ENCODE results near the gene SUMO1. TPM values are rescaled to one million over a fixed set of nuclear protein-coding genes. Genes with fewer than 3 reads are reported as not detected.

The SUMO1 gene
- polyA plus RNA-seq, 3 donors: 30.4 to 159 (median 156) TPM

DNA sequence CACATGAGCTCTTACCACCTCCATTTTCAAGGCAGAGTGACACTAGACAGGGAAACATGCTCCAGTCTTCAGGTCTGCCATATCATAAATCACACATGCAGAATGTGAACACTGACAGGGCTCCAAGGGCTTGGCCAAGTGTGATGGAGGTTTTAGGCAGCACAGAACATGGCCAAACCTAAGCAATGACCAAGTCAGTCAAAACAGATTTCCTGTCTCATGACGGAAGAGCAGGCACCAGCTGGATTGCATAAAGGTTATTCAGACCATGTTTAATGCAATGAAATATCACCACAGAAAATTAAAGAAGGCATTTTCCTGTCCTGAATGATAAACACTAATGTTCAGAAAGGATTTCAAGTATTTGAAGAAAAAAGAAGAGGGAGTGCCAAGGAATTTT, 72.5 kb downstream of the SUMO1 start:
- H3K36me3 ChIP-seq (replicated peaks in 1 of 2; ENCODE audit: control insufficient read depth in 1 of 2, insufficient read depth in 2 of 2, low read length in 2 of 2): no peaks in the 10 kb centered on the region
- H3K27me3 ChIP-seq (ENCODE audit: control insufficient read depth in 2 of 2, insufficient read depth in 2 of 2, low read length in 2 of 2): peaks cover 0 to 8% of the 10 kb centered on the region in 2 donors
- Mint-ChIP-seq H3K27ac (no peak overlapping the region), H3K4me1 (peaks cover 2% of the 10 kb centered on the region), H3K9me3 (peaks cover 0 to 1% (median 0%) of the 10 kb centered on the region in 7 donors), H3K36me3 (no peaks in the 10 kb centered on the region), H3K4me3 (no peak overlapping the region), H3K27me3 (ENCODE audit: low read depth in 3 of 3) (peaks cover 4 to 12% (median 7%) of the 10 kb centered on the region in 3 donors)
- no peaks in the 10 kb centered on the region for H3K9me3 ChIP-seq (replicated peaks in 1 of 2; ENCODE audit: control insufficient read depth in 1 of 2, insufficient read depth in 1 of 2, low read length in 2 of 2)
- H3K4me2 ChIP-seq (replicated peaks; ENCODE audit: extremely low read depth, low read length, poor library complexity, severe bottlenecking): no peak overlapping the region
- DNase-seq: no peak
- intact Hi-C loops (cut with micrococcal nuclease): no loop called here
- no peaks in the 10 kb centered on the region for H3K79me2 ChIP-seq (ENCODE audit: insufficient read depth, low read length)
- no peak overlapping the region for H3K9ac ChIP-seq (ENCODE audit: insufficient read depth, low read length, poor library complexity, severe bottlenecking)
- no peak overlapping the region for H3K4me3 ChIP-seq (replicated peaks in 1 of 3; ENCODE audit: low read depth in 2 of 3, low read length in 3 of 3)
- no peaks in the 10 kb centered on the region for H3K4me1 ChIP-seq (ENCODE audit: control insufficient read depth in 1 of 2, insufficient read depth in 2 of 2, low read length in 2 of 2)
- H3K27ac ChIP-seq (ENCODE audit: low read depth in 1 of 2, low read length in 2 of 2): no peak overlapping the region
- no peak overlapping the region for H2AFZ ChIP-seq (ENCODE audit: insufficient read depth, low read depth, low read length, poor library complexity, severe bottlenecking)
- no peaks in the 10 kb centered on the region for H4K20me1 ChIP-seq (ENCODE audit: insufficient read depth, low read length)
- no CpG with 5 or more reads among the region's 1 CpG for WGBS (ENCODE audit: insufficient coverage)
- TF ChIP-seq CTCF (IDR thresholded peaks at IDR 0.05): no peak

DNA sequence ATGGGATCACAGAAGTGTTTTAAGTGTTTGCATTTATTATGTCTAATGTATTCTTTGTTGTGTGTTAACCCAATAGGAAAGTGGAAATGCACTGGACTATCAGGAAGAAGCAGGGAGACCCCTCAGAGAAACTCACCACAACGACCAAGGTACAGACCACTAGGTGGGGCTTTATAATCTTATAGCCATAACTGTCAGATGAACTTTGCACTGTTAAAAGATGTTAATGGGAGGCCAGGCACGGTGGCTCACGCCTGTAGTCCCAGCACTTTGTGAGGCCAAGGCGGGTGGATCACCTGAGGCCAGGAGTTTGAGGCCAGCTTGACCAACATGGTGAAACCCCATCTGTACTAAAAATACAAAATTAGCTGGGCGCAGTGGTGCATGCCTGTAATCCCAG, 73.2 kb downstream of the SUMO1 start:
- Histone ChIP-seq H3K27me3 (ENCODE audit: control insufficient read depth in 2 of 2, insufficient read depth in 2 of 2, low read length in 2 of 2) (peaks cover 0 to 2% of the 10 kb centered on the region in 2 donors), H2AFZ (ENCODE audit: insufficient read depth, low read depth, low read length, poor library complexity, severe bottlenecking) (no peak overlapping the region), H3K4me3 (replicated peaks in 1 of 3; ENCODE audit: low read depth in 2 of 3, low read length in 3 of 3) (no peak overlapping the region), H3K4me1 (ENCODE audit: control insufficient read depth in 1 of 2, insufficient read depth in 2 of 2, low read length in 2 of 2) (no peaks in the 10 kb centered on the region), H3K9me3 (replicated peaks in 1 of 2; ENCODE audit: control insufficient read depth in 1 of 2, insufficient read depth in 1 of 2, low read length in 2 of 2) (no peaks in the 10 kb centered on the region), H3K79me2 (ENCODE audit: insufficient read depth, low read length) (no peaks in the 10 kb centered on the region), H3K27ac (ENCODE audit: low read depth in 1 of 2, low read length in 2 of 2) (no peak overlapping the region), H4K20me1 (ENCODE audit: insufficient read depth, low read length) (no peaks in the 10 kb centered on the region), H3K9ac (ENCODE audit: insufficient read depth, low read length, poor library complexity, severe bottlenecking) (no peak overlapping the region), H3K36me3 (replicated peaks in 1 of 2; ENCODE audit: control insufficient read depth in 1 of 2, insufficient read depth in 2 of 2, low read length in 2 of 2) (no peaks in the 10 kb centered on the region), H3K4me2 (replicated peaks; ENCODE audit: extremely low read depth, low read length, poor library complexity, severe bottlenecking) (no peak overlapping the region)
- H3K4me3 Mint-ChIP-seq: no peak overlapping the region
- DNase-seq: no peak
- 100% methylated on average over 3 of the region's 5 CpGs for WGBS (ENCODE audit: insufficient coverage)
- H3K4me1 Mint-ChIP-seq: no peaks in the 10 kb centered on the region
- TF ChIP-seq CTCF (IDR thresholded peaks at IDR 0.05): no peak
- no peaks in the 10 kb centered on the region for H3K9me3 Mint-ChIP-seq
- H3K36me3 Mint-ChIP-seq: no peaks in the 10 kb centered on the region
- H3K27ac Mint-ChIP-seq: no peak overlapping the region
- intact Hi-C loops (cut with micrococcal nuclease): no loop called here
- H3K27me3 Mint-ChIP-seq (ENCODE audit: low read depth in 3 of 3): peaks cover 1 to 6% (median 2%) of the 10 kb centered on the region in 3 donors
